ENCODE measurements around the gene SOS2.

Gene SOS2

DNA sequence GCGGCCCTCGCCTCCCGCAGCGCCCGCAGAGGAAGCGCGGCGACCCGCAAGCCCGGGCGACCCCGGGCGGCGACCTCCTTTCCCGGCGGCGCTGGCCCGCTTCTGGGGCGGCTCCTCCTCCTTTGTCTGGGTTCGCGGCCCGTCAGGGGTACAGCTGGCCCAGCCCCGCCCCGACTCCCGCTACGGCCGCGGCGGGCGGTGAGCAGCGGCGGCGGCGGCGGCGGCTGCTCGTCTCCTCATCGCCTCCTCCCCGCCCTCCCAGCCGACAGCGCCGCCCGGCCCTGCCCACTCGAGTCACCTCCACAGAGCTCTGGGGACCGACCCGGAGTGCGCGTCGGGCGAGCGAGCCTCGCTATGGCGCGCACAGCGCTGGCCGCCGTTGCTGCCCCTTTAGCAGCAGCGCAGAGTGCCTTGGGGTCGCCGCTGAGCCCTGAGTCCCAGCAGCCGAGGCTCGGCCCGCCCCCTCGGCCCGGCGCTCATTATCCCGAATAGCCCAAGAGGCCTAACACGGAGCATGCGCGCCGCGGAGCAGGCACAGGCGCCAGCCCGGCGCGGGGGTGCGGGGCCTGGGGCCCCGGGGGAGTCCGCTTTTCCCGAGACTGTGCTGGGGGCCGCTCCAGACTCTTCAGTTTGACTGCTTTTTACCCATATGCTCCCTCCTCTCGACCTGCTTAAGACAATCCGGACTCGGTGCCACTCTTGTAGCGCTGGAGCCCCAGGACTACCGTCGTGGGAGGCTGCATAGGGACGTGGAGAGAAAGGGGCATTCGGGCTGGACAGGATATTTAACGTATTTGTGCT, at the start of gene SOS2:
SOS2 (minus strand) TSS at position 104 of the 801 bp plus-strand sequence. CDS start 295 bp downstream, outside the sequence.
- in situ Hi-C loops (cut with HindIII; ENCODE audit: low sequenced_read_pairs) = no loop called here

DNA sequence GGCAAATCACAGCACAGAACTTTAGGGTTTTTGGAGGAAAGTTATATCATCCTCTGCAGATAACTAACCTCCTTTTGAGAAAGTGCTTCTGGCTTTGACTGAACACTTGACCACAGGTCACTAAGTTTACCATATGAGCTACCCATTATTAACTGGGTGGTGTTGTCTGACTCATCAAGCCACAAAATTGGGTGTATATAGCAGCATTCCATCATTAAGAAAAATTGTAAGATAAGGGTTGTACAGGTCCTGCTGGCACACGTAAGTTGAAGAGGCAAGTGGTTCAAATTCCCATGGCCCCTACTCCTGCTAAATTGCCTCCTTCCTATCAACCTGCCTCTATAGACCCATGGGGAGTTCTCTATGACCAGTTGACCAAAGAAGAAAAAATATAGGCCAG, 41.1 kb upstream of the SOS2 start:
- in situ Hi-C loops (cut with HindIII; ENCODE audit: low sequenced_read_pairs) = no loop called here

DNA sequence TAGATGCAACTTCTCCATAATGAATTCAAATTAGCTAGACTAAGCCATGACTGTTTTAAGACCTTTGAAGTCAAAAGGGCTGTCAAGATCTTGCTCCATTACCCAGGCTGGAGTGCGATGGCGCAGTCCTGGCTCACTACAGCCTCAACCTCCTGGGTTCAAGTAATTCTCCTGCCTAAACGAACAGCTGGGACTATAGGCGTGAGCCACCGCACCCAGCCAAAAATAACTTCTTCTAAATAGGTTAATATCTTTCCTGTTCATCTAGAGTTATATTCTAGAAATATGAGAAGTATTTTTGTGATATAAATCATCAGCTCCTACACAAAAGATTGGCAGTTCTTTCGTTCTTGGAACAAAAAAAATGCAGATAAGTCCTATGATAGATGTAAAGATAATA, 39.6 kb upstream of the SOS2 start:
- in situ Hi-C loops (cut with HindIII; ENCODE audit: low sequenced_read_pairs) = no loop called here

DNA sequence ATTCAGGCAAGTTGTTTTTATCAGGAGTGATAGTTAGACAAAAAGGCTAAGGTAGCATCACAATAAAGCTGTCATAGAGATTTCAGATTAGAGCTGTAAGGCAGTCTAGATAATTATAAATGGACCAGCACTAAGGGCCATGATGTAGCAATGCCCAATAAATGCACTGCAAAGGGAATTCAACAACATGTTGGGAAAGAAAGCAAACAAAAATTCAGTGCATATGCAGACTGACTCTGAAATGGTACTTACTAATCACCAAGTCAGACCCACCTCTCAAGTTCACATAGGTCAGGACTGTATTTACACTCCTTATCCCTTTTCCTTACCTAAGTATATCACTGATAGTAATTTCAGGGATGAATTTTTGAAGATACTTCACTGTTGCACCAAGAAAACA, 33.7 kb upstream of the SOS2 start:
- in situ Hi-C loops (cut with HindIII; ENCODE audit: low sequenced_read_pairs) = no loop called here

GRCh38 chr14:50263321-50263720, 31.9 kb upstream of the SOS2 start:
- in situ Hi-C loops (cut with HindIII; ENCODE audit: low sequenced_read_pairs) = no loop called here

DNA sequence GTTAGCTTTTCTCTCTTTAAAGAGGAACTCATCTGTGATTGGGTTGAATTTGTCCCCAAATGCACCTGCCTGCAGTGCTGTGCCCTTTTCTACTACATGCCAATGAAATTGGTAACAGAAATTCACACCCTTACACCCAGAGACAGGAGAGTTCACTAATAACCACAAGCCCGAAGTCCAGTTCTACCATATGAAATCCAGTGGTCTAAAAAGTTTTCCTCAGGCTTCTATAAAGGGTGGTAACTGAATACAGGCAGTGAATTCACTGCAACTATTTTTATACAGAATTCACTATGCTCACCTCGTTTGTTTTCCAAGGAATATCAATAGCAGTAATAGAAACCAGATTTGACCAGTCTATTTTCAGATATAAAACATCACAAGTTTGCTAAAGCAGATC, 31.5 kb upstream of the SOS2 start:
- in situ Hi-C loops (cut with HindIII; ENCODE audit: low sequenced_read_pairs) = no loop called here

- in situ Hi-C loops (cut with HindIII; ENCODE audit: low sequenced_read_pairs) = no loop called here
Observed at GRCh38 chr14:50260511-50260910, 29.1 kb upstream of the SOS2 start.

DNA sequence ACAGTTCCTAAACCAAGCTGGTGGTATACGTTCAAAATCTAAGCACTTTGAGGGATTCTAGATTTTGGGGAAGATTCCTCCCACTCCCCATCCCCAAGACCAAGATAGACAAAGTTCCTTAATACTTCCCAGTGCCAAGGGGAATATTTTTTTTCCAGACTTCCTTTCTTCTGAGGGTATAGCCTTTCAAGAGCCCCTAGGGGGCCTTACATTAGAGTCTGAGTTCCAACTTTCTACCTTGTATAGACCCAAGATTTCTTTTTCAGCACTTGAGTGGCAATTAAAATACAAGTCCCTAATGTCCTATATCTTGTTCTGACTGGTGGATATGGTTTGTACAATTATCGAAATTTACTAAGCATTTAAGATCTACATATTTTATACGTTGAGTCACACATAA, 28.7 kb upstream of the SOS2 start:
- in situ Hi-C loops (cut with HindIII; ENCODE audit: low sequenced_read_pairs) = no loop called here

GRCh38 chr14:50257732-50258131, 26.4 kb upstream of the SOS2 start:
- in situ Hi-C loops (cut with HindIII; ENCODE audit: low sequenced_read_pairs) = no loop called here

DNA sequence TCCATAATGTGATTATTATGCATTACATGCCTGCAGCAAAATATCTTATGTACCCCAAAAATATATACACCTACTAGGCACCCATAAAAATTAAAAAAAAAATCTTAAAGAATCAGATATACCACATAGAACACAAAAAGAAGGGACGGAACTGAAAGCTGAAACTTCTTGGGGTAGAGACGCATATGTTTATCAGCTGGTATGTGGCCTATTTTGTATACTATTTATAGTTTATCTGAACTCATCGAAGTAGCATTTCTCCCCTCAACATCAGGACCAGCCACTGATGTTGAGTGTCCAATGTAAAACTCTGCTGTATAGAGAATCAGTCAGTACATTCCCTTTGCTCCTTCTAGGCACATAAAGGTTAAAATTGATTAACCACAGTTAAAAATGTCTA, 22.9 kb upstream of the SOS2 start:
- in situ Hi-C loops (cut with HindIII; ENCODE audit: low sequenced_read_pairs) = no loop called here

DNA sequence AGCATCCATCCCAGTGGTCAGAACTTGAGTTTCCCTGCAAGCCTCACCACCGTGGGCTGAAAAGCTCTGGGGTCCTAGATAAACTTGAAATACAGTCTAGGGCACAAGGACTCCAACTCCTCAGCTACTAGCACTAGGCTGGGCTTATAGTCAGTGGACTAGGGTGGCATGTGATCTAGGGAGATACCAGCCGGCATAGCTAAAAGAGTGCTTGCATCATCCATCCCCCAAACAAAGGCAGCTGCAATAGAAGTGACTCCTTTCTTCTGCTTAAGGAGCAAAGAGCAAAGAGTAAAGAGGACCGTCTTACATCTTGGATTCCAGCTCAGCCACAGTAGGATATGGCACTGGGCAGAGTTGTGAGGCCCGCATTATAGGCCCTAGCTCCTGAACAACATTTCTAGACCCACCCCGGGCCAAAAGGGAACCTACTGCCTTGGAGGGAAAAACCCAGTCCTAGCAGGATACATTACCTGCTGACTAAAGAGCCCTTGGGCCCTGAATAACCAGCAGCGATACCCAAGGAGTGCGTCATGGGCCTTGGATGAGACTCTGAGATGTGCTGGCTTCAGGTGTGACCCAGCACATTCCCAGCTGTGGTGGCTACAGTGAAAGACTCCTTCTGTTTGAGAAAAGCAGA, 17.9 kb upstream of the SOS2 start:
- in situ Hi-C loops (cut with HindIII; ENCODE audit: low sequenced_read_pairs) = no loop called here

DNA sequence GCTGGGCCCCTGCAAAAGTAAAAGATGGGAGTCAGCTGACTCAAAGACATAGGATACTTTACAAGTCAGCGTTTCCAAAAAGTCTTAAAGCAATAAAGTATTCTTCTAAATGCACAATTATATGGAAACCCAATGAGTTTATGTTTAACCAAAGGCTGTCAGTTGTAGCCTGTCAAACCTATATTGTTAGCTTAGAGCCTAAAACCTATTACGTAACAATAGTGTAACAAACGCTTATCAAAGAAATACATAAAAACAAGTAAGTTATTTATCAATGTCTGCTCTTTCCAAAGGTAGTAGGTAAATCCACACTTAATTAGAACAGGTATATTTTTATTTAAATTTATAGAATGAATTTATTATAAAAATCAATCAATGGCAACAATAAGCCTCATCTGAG, 15.9 kb upstream of the SOS2 start:
- in situ Hi-C loops (cut with HindIII; ENCODE audit: low sequenced_read_pairs) = no loop called here

DNA sequence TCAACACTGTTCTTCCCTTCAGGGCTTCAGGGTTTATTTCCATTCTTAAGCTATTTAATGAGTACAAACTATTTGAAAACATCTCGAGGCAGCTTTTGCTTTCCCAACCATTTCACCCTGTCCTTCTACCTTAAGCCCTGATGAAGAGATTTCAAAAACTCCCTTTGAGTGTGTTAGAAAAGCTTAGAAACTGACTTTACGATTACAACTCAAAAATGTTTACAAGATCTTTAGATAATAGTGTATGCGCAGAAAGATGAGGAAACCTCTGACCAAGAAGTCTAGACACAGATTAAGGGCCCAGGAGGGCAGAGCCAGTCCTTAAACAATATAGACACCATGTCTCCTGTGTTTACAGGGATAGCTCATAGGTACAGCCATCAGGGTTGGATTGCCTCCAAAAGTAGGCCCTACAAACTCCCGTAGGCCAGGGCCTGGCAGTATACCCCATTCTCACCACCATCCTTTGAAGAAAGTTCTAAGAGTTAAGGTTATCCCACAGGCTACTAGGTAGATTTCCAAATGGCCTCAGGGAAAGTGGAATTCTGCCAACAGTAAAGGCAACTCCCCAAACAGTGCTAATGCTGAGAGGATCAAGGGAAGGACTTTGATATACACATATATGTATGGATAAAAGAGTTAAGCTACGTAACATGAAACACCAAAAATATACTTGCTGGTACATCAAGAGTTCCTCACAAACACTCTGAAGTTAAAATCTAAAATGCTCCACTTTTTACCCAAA, 11.4 kb upstream of the SOS2 start:
- in situ Hi-C loops (cut with HindIII; ENCODE audit: low sequenced_read_pairs) = no loop called here

DNA sequence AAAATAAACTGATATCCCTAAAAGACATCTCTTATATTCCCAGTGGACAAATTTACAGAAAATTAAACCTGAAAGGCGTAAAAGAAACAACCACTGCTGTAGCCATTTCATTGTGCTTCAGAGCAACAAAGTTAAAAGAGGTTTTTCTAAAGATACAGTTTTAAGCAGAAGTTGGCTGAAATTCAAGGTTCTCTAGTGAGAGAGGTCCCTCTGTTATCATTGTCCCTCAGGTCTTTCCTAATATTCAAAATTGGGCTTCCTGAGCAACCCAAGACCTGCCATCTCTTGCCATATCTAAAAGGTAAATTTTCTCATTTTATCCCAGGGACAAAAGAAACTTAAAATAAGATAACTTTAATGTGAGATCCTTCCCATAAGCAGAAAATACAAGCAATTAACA, 10.7 kb upstream of the SOS2 start:
- in situ Hi-C loops (cut with HindIII; ENCODE audit: low sequenced_read_pairs) = no loop called here

GRCh38 chr14:50237427-50237826, 6.0 kb upstream of the SOS2 start:
- in situ Hi-C loops (cut with HindIII; ENCODE audit: low sequenced_read_pairs) = no loop called here

DNA sequence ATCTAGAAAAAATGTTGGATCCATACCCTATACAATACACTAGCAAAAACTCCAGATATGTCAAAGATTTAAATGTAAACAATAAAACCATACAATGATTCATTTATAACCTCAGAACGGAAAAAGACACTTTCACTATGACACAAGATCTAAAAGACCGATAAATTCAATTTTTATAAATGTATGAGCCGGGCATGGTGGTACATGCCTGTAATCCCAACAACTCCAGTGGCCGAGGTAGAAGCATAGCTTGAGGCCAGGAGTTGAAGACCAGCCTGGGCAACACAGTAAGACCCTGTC, 2.5 kb upstream of the SOS2 start:
- in situ Hi-C loops (cut with HindIII; ENCODE audit: low sequenced_read_pairs) = no loop called here

GRCh38 chr14:50233166-50233950, 2.0 kb upstream of the SOS2 start:
- in situ Hi-C loops (cut with HindIII; ENCODE audit: low sequenced_read_pairs) = no loop called here

DNA sequence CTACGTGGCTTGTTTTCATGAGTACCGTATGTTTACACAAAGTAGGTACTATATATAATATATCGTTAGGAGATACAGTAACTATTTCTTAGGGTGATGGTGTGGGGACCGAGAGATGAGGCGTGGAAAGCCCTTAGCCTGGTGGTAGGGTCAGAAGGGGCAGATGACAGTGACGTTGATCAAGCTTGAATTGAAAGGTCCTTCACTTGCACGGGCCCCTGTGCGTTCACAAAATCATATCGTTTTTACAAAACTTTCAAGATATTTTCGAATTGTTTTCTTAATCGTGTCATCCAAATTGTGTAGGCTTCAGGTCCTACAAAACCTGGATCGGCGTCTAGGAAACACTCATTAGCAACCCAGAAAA, 881 bp upstream of the SOS2 start:
- in situ Hi-C loops (cut with HindIII; ENCODE audit: low sequenced_read_pairs) = no loop called here

DNA sequence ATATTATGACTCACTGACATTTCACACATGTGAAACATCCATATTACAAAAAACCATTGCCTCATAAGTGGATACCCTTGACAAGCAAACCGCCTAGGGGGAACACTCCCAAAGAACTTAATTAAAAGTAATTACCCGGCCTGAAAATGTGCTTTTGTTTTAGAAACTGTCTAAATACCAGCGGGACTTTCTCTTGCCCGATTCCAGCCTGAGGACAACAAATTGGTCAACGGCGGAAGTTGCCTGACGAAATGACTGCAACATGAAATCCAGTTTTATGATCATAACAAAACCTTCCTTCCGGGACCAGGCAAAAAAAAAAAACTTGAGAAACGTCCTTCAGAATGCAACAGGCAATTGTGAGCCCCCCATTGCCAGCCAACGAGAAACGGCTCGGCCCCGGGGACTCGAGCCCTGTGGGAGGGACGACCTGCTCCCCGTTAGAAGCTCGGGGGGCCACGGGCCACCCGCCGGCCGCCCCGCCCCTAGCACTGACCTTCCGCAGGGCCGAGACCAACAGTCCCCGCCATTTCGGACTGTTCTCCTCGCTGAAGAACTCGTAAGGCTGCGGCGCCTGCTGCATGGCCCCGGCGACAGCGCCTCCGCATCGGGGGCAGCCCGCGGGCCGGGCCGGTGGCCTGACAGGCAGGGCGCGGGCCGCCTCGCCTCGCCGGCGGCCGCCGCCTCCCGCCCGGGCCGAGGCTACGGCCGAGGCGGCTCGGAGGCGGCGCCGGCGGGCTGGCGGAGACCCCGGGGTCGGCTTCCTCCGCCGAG, 490 bp downstream of the SOS2 start:
- in situ Hi-C loops (cut with HindIII; ENCODE audit: low sequenced_read_pairs) = no loop called here

DNA sequence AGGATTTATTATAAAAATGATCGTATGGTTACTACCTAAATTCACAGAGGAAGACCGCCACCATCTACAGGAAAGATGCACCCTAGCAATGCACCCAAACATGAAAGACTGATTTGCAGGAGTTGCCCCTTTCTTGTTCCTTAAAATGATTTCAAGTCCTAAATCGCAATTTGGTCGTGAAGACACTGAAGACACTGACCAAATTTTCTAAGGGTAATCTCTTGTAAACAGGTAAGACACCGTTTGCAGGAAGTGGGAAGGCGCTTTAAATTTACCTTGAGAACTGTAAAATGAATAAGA, 1.0 kb downstream of the SOS2 start:
- in situ Hi-C loops (cut with HindIII; ENCODE audit: low sequenced_read_pairs) = no loop called here

GRCh38 chr14:50229681-50230080, 1.7 kb downstream of the SOS2 start:
- in situ Hi-C loops (cut with HindIII; ENCODE audit: low sequenced_read_pairs) = no loop called here
